Measurements from ENCODE around the gene RNASEH2C.
"Not testable (repeated sequence)": the region's sequence is repeated elsewhere in the genome, so short reads cannot be mapped to it uniquely, and the experiment has no call there.

RNASEH2C gene

GRCh38 chr11:65743681-65744025 lies 23.1 kb upstream of the RNASEH2C start:
- no peak overlapping the region for H3K27ac ChIP-seq (ENCODE audit: low read length)
- no peaks in the 10 kb centered on the region for H3K4me1 ChIP-seq (ENCODE audit: control insufficient read depth, insufficient read depth, low read length)
- H3K4me3 ChIP-seq (ENCODE audit: low read length) = no peak overlapping the region
- peaks cover 3% of the 10 kb centered on the region; the same call in 1 of the 2 replicates for H3K36me3 ChIP-seq (ENCODE audit: control insufficient read depth, insufficient read depth, low read length)
- no peaks in the 10 kb centered on the region for H3K9me3 ChIP-seq (ENCODE audit: control insufficient read depth, insufficient read depth, low read length)
- no CpG with 5 or more reads among the region's 10 CpGs for WGBS (ENCODE audit: insufficient coverage, insufficient read length)
- no peak for DNase-seq (ENCODE audit: low read depth, low spot score)
- no peaks in the 10 kb centered on the region; the same call in 1 of the 2 replicates for H3K27me3 ChIP-seq (ENCODE audit: control insufficient read depth, insufficient read depth, low read length)

- H3K4me1 ChIP-seq (ENCODE audit: control insufficient read depth, insufficient read depth, low read length) = no peaks in the 10 kb centered on the region
- DNase-seq (ENCODE audit: low read depth, low spot score) = no peak
- no peak overlapping the region for H3K27ac ChIP-seq (ENCODE audit: low read length)
- H3K27me3 ChIP-seq (ENCODE audit: control insufficient read depth, insufficient read depth, low read length) = no peaks in the 10 kb centered on the region; the same call in 1 of the 2 replicates
- peaks cover 3% of the 10 kb centered on the region; the same call in 1 of the 2 replicates for H3K36me3 ChIP-seq (ENCODE audit: control insufficient read depth, insufficient read depth, low read length)
- H3K9me3 ChIP-seq (ENCODE audit: control insufficient read depth, insufficient read depth, low read length) = peaks cover 4% of the 10 kb centered on the region
- WGBS (ENCODE audit: insufficient coverage, insufficient read length) = no CpG with 5 or more reads among the region's 1 CpG
- no peak overlapping the region for H3K4me3 ChIP-seq (ENCODE audit: low read length)
These were observed 21.8 kb upstream of the RNASEH2C start for GRCh38 chr11:65742353-65742752.

GRCh38 chr11:65741185-65741584 lies 20.6 kb upstream of the RNASEH2C start:
- Histone ChIP-seq H3K27ac (ENCODE audit: low read length) (no peak overlapping the region), H3K4me3 (ENCODE audit: low read length) (no peak overlapping the region), H3K27me3 (ENCODE audit: control insufficient read depth, insufficient read depth, low read length) (no peaks in the 10 kb centered on the region), H3K9me3 (ENCODE audit: control insufficient read depth, insufficient read depth, low read length) (peaks cover 4% of the 10 kb centered on the region), H3K36me3 (ENCODE audit: control insufficient read depth, insufficient read depth, low read length) (peaks cover 3% of the 10 kb centered on the region; the same call in 1 of the 2 replicates), H3K4me1 (ENCODE audit: control insufficient read depth, insufficient read depth, low read length) (no peaks in the 10 kb centered on the region)
- no peak for DNase-seq (ENCODE audit: low read depth, low spot score)
- no CpG with 5 or more reads among the region's 8 CpGs for WGBS (ENCODE audit: insufficient coverage, insufficient read length)

DNA sequence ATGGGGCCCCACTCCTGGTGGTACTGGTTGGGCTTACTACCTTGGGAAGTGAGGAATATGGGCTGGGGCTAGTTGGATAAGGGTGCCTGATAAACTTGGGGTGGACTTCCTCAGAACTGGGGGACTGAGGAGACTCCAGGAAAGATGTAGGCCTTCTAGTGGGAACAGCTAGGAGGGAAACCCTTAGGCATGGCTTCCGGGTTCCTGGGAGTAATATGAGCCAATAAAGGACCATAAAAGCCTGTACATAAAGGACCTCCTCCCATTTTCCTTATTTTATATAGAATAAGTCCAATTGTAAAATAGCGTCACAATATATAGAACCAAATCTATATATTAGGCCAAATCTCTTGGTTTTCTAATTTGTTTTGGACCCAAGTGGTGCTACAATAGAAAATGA lies 18.4 kb upstream of the RNASEH2C start:
- H3K36me3 ChIP-seq (ENCODE audit: control insufficient read depth, insufficient read depth, low read length) = peaks cover under 1% of the 10 kb centered on the region; the same call in 1 of the 2 replicates

DNA sequence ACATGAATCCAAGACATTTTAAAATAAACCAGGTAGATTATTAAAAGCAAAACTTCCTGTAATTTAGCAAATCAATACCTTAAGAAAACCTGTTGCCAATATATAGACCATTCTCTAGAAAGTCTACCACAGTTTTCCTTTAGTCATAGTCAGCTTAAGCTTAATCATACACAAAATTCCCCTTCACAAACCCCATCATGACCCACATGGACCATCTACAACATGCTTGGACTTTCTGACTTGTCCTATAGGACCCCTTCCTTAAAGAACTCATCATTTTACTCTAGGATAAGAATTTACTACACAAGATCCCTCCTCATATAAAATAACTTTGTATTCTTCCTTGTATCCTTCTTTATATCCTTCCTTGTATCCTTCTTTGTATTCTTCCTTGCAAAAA lies 16.2 kb upstream of the RNASEH2C start:
- no peaks in the 10 kb centered on the region for H3K4me1 ChIP-seq (ENCODE audit: control insufficient read depth, insufficient read depth, low read length)
- no peaks in the 10 kb centered on the region for H3K27me3 ChIP-seq (ENCODE audit: control insufficient read depth, insufficient read depth, low read length)
- no peak overlapping the region for H3K4me3 ChIP-seq (ENCODE audit: low read length)
- peaks cover 4% of the 10 kb centered on the region for H3K9me3 ChIP-seq (ENCODE audit: control insufficient read depth, insufficient read depth, low read length)
- H3K36me3 ChIP-seq (ENCODE audit: control insufficient read depth, insufficient read depth, low read length) = no peaks in the 10 kb centered on the region
- DNase-seq (ENCODE audit: low read depth, low spot score) = no peak
- no peak overlapping the region for H3K27ac ChIP-seq (ENCODE audit: low read length)

More for the DNA sequence above, 18.4 kb upstream of the RNASEH2C start:
- DNase-seq (ENCODE audit: low read depth, low spot score) = no peak
- H3K27me3 ChIP-seq (ENCODE audit: control insufficient read depth, insufficient read depth, low read length) = no peaks in the 10 kb centered on the region
- WGBS (ENCODE audit: insufficient coverage, insufficient read length) = no CpG with 5 or more reads among the region's 2 CpGs
- H3K4me3 ChIP-seq (ENCODE audit: low read length) = no peak overlapping the region
- H3K4me1 ChIP-seq (ENCODE audit: control insufficient read depth, insufficient read depth, low read length) = no peaks in the 10 kb centered on the region
- peaks cover 4% of the 10 kb centered on the region for H3K9me3 ChIP-seq (ENCODE audit: control insufficient read depth, insufficient read depth, low read length)
- H3K27ac ChIP-seq (ENCODE audit: low read length) = no peak overlapping the region

DNA sequence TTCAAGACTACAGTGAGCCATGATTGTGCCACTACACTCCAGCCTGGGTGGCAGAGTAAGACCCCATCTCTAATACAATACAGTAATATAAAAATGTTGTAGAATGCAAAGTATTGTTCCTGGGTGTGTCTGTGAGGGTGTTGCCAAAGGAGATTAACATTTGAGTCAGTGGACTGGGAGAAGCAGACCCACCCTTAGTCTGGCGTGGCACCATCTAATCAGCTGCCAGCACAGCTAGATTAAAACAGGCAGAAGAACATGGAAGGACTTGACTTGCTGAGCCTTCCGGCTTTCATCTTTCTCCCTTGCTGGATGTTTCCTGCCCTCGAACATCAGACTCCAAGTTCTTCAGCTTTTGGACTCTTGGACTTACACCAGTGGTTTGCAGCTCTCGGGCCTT lies 14.5 kb upstream of the RNASEH2C start:
- DNase-seq (ENCODE audit: low read depth, low spot score); H3K36me3 ChIP-seq (ENCODE audit: control insufficient read depth, insufficient read depth, low read length); H3K9me3 ChIP-seq (ENCODE audit: control insufficient read depth, insufficient read depth, low read length); H3K4me1 ChIP-seq (ENCODE audit: control insufficient read depth, insufficient read depth, low read length); H3K4me3 ChIP-seq (ENCODE audit: low read length); H3K27me3 ChIP-seq (ENCODE audit: control insufficient read depth, insufficient read depth, low read length); H3K27ac ChIP-seq (ENCODE audit: low read length): not testable (repeated sequence)
- WGBS (ENCODE audit: insufficient coverage, insufficient read length) = no CpG with 5 or more reads among the region's 4 CpGs

GRCh38 chr11:65730461-65730860 lies 9.9 kb upstream of the RNASEH2C start:
- Histone ChIP-seq H3K4me1 (ENCODE audit: control insufficient read depth, insufficient read depth, low read length) (peaks cover 1% of the 10 kb centered on the region), H3K27ac (ENCODE audit: low read length) (no peak overlapping the region), H3K4me3 (ENCODE audit: low read length) (no peak overlapping the region), H3K27me3 (ENCODE audit: control insufficient read depth, insufficient read depth, low read length) (no peaks in the 10 kb centered on the region), H3K36me3 (ENCODE audit: control insufficient read depth, insufficient read depth, low read length) (0 out of 2 replicates have a peak, but pooled peaks cover 3% of the 10 kb centered on the region), H3K9me3 (ENCODE audit: control insufficient read depth, insufficient read depth, low read length) (no peaks in the 10 kb centered on the region)
- DNase-seq (ENCODE audit: low read depth, low spot score) = no peak
- no CpG with 5 or more reads among the region's 5 CpGs for WGBS (ENCODE audit: insufficient coverage, insufficient read length)

GRCh38 chr11:65727865-65728264 lies 7.3 kb upstream of the RNASEH2C start:
- DNase-seq (ENCODE audit: low read depth, low spot score) = no peak

GRCh38 chr11:65726660-65727059 lies 6.1 kb upstream of the RNASEH2C start:
- Histone ChIP-seq H3K9me3 (ENCODE audit: control insufficient read depth, insufficient read depth, low read length) (no peaks in the 10 kb centered on the region), H3K4me3 (ENCODE audit: low read length) (no peak overlapping the region), H3K27me3 (ENCODE audit: control insufficient read depth, insufficient read depth, low read length) (no peaks in the 10 kb centered on the region), H3K36me3 (ENCODE audit: control insufficient read depth, insufficient read depth, low read length) (0 out of 2 replicates have a peak, but pooled peaks cover 3% of the 10 kb centered on the region), H3K4me1 (ENCODE audit: control insufficient read depth, insufficient read depth, low read length) (peaks cover 1% of the 10 kb centered on the region), H3K27ac (ENCODE audit: low read length) (no peak overlapping the region)
- no peak for DNase-seq (ENCODE audit: low read depth, low spot score)
- WGBS (ENCODE audit: insufficient coverage, insufficient read length) = no CpG with 5 or more reads among the region's 6 CpGs

More at GRCh38 chr11:65727865-65728264, 7.3 kb upstream of the RNASEH2C start:
- H3K27me3 ChIP-seq (ENCODE audit: control insufficient read depth, insufficient read depth, low read length) = no peaks in the 10 kb centered on the region
- no CpG with 5 or more reads among the region's 15 CpGs for WGBS (ENCODE audit: insufficient coverage, insufficient read length)
- H3K9me3 ChIP-seq (ENCODE audit: control insufficient read depth, insufficient read depth, low read length) = no peaks in the 10 kb centered on the region
- no peak overlapping the region for H3K4me3 ChIP-seq (ENCODE audit: low read length)
- H3K27ac ChIP-seq (ENCODE audit: low read length) = no peak overlapping the region
- peaks cover 1% of the 10 kb centered on the region for H3K4me1 ChIP-seq (ENCODE audit: control insufficient read depth, insufficient read depth, low read length)
- 0 out of 2 replicates have a peak, but pooled peaks cover 3% of the 10 kb centered on the region for H3K36me3 ChIP-seq (ENCODE audit: control insufficient read depth, insufficient read depth, low read length)

DNA sequence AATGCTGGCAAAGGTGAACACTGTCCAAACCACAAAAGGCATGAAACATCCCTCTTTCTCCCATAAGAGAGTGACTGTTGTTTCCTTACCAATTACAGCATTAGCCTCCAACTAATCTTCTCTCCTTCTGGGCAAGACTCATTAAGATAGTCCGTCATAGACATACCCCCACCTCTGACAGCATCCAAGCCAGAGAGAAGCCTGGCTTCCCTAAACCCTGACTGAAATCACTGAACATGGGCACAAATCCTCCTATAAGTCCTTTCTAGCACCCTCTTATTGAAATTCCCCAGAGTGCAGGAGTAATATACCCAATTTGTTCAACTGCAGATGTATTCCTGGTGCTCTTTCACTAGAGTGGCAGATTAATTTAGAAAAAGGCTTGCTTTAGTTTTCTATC lies 1.7 kb upstream of the RNASEH2C start:
- Histone ChIP-seq H3K4me1 (ENCODE audit: control insufficient read depth, insufficient read depth, low read length) (peaks cover 6% of the 10 kb centered on the region), H3K4me3 (ENCODE audit: low read length) (no peak overlapping the region), H3K36me3 (ENCODE audit: control insufficient read depth, insufficient read depth, low read length) (peaks cover 18% of the 10 kb centered on the region), H3K27me3 (ENCODE audit: control insufficient read depth, insufficient read depth, low read length) (no peaks in the 10 kb centered on the region), H3K27ac (ENCODE audit: low read length) (no peak overlapping the region), H3K9me3 (ENCODE audit: control insufficient read depth, insufficient read depth, low read length) (no peaks in the 10 kb centered on the region)
- WGBS (ENCODE audit: insufficient coverage, insufficient read length) = no CpG with 5 or more reads among the region's 1 CpG
- DNase-seq (ENCODE audit: low read depth, low spot score) = no peak

GRCh38 chr11:65719871-65720210 lies 757 bp downstream of the RNASEH2C start:
- H3K4me3 ChIP-seq (ENCODE audit: low read length) = peak overlapping the region; percentile 97; the same call in 1 of the 2 replicates
- H3K27ac ChIP-seq (ENCODE audit: low read length) = no peak overlapping the region
- peaks cover 33% of the 10 kb centered on the region for H3K36me3 ChIP-seq (ENCODE audit: control insufficient read depth, insufficient read depth, low read length)
- no peak for DNase-seq (ENCODE audit: low read depth, low spot score)
- WGBS (ENCODE audit: insufficient coverage, insufficient read length) = no CpG with 5 or more reads among the region's 17 CpGs
- H3K4me1 ChIP-seq (ENCODE audit: control insufficient read depth, insufficient read depth, low read length) = 0 out of 2 replicates have a peak, but pooled peaks cover 4% of the 10 kb centered on the region
- H3K27me3 ChIP-seq (ENCODE audit: control insufficient read depth, insufficient read depth, low read length) = no peaks in the 10 kb centered on the region
- H3K9me3 ChIP-seq (ENCODE audit: control insufficient read depth, insufficient read depth, low read length) = no peaks in the 10 kb centered on the region

Measured in iPS DF 6.9 (cell line).